ENCODE measurements around the gene STAT3. TPM values are rescaled to one million over a fixed set of nuclear protein-coding genes. Genes with fewer than 3 reads are reported as not detected.

The STAT3 gene
- total and polyA plus RNA-seq, 4 donors, result 34.1 to 297 (median 178) TPM

GRCh38 chr17:42274812-42275526 lies 113.3 kb downstream of the STAT3 start:
- WGBS, 2 donors, result 13 to 15% methylated on average over 13 of the region's 13 CpGs

GRCh38 chr17:42274253-42274542 lies 114.0 kb downstream of the STAT3 start:
- H3K27ac ChIP-seq (ENCODE audit: low read depth in 1 of 2, low read length in 2 of 2), result no peak overlapping the region
- WGBS, 2 donors, result 95 to 96% methylated on average over 3 of the region's 3 CpGs
- ATAC-seq (ENCODE audit: low FRiP score) (no peak), DNase-seq (no peak)
- H3K4me3 ChIP-seq (ENCODE audit: low read length in 2 of 2), result no peak overlapping the region
- intact Hi-C loops (cut with DNase I), result no loop called here
- no peaks in the 10 kb centered on the region for H3K9me3 ChIP-seq (ENCODE audit: control insufficient read depth, low read length)
- no peaks in the 10 kb centered on the region for H3K36me3 ChIP-seq (ENCODE audit: control insufficient read depth in 1 of 2, insufficient read depth in 2 of 2, low read length in 1 of 2)
- H3K27me3 ChIP-seq (ENCODE audit: control insufficient read depth in 1 of 2, insufficient read depth in 2 of 2, low read length in 1 of 2), result no peaks in the 10 kb centered on the region
- peaks cover 0 to 4% of the 10 kb centered on the region in 2 donors for H3K4me1 ChIP-seq (ENCODE audit: control insufficient read depth in 1 of 2, insufficient read depth in 2 of 2, low read length in 2 of 2)

More at GRCh38 chr17:42274812-42275526, 113.3 kb downstream of the STAT3 start:
- no peak overlapping the region for H3K27ac ChIP-seq (ENCODE audit: low read depth in 1 of 2, low read length in 2 of 2)
- H3K27me3 ChIP-seq (ENCODE audit: control insufficient read depth in 1 of 2, insufficient read depth in 2 of 2, low read length in 1 of 2), result no peaks in the 10 kb centered on the region
- H3K4me1 ChIP-seq (ENCODE audit: control insufficient read depth in 1 of 2, insufficient read depth in 2 of 2, low read length in 2 of 2), result peaks cover 0 to 4% of the 10 kb centered on the region in 2 donors
- H3K36me3 ChIP-seq (ENCODE audit: control insufficient read depth in 1 of 2, insufficient read depth in 2 of 2, low read length in 1 of 2), result no peaks in the 10 kb centered on the region
- H3K9me3 ChIP-seq (ENCODE audit: control insufficient read depth, low read length), result no peaks in the 10 kb centered on the region
- intact Hi-C loops (cut with DNase I), result no loop called here
- DNase-seq, result no peak
- H3K4me3 ChIP-seq (ENCODE audit: low read length in 2 of 2), result peak overlapping the region; percentile 69 to 95
- peak; percentile 29 for ATAC-seq (ENCODE audit: low FRiP score)

DNA sequence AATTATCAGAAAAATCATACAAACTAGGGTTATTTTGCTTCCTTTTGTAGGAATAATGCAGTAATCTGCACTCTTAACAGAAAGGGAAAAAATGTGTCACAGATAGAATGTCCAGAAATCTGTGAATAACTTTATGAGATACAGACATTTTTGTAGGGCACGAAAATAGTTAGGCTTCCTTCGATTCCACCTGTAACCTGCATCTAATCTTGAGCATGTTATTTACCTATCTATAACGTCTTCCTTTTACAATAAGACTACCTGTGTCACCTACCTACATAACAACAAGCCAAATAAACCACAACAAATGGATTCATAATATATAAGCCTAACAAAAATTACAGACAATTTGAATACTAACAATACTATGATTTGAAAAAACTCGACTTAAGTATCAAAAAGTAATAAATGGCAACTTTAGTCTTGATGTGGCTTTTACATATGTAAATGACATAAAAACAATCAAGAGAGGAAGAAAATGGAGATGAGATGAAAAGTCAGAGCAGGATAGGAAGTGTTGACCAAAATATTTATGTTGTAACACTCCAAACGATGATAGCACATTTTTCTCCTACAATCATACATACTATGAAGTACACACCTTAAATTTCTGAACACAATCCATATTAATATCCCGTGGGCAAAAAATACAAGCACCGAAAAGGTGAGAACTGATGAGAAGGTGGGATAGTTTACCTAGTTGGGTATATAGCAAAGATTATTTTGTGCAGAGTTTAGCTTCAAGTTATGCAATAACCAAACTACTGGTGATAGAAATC lies 114.6 kb downstream of the STAT3 start:
- no peaks in the 10 kb centered on the region for H3K9me3 ChIP-seq (ENCODE audit: control insufficient read depth, low read length)
- H3K27ac ChIP-seq (ENCODE audit: low read depth in 1 of 2, low read length in 2 of 2), result no peak overlapping the region
- DNase-seq (no peak), ATAC-seq (ENCODE audit: low FRiP score) (no peak)
- no peaks in the 10 kb centered on the region for H3K36me3 ChIP-seq (ENCODE audit: control insufficient read depth in 1 of 2, insufficient read depth in 2 of 2, low read length in 1 of 2)
- H3K4me1 ChIP-seq (ENCODE audit: control insufficient read depth in 1 of 2, insufficient read depth in 2 of 2, low read length in 2 of 2), result peaks cover 0 to 4% of the 10 kb centered on the region in 2 donors
- 73 to 80% methylated on average over 7 of the region's 7 CpGs for WGBS, 2 donors
- no peaks in the 10 kb centered on the region for H3K27me3 ChIP-seq (ENCODE audit: control insufficient read depth in 1 of 2, insufficient read depth in 2 of 2, low read length in 1 of 2)
- intact Hi-C loops (cut with DNase I), result no loop called here
- H3K4me3 ChIP-seq (ENCODE audit: low read length in 2 of 2), result no peak overlapping the region

DNA sequence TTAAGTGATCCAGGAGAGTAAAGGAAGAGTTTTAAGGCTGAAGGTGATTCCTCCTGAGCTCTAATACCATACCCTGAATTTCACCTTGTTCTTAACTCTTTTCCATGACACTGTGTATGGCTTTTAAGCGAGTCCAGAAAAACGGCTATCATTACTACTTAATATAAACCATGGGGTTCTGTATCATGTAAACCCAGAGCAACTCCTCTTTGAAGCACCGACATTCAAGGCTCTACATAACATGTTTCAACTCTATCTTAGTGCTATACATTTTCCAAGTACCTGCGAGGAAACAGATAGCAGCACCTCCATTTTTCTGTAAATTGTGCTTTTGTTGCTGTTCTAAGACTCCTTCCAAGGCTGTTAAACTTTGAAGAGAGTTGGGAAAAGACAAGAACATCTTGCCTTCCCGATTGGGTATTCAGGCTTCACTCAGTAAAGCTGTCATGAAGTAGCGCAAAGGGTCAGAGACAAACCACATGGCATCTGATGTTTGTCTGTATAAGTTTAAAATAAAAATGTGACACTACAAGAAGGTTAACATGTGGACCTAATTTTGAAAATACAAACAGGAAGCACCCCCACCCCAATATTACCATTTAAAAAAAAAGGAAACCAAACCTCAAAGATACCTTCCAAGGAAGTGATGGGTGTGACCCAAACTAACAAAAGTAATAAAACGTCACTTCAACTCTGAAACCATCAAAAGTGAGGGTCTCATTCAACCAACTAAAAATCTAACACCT lies 115.9 kb downstream of the STAT3 start:
- Histone ChIP-seq H3K27me3 (ENCODE audit: control insufficient read depth in 1 of 2, insufficient read depth in 2 of 2, low read length in 1 of 2) (no peaks in the 10 kb centered on the region), H3K27ac (ENCODE audit: low read depth in 1 of 2, low read length in 2 of 2) (no peak overlapping the region), H3K4me1 (ENCODE audit: control insufficient read depth in 1 of 2, insufficient read depth in 2 of 2, low read length in 2 of 2) (peaks cover 0 to 4% of the 10 kb centered on the region in 2 donors), H3K9me3 (ENCODE audit: control insufficient read depth, low read length) (no peaks in the 10 kb centered on the region), H3K36me3 (ENCODE audit: control insufficient read depth in 1 of 2, insufficient read depth in 2 of 2, low read length in 1 of 2) (no peaks in the 10 kb centered on the region), H3K4me3 (ENCODE audit: low read length in 2 of 2) (no peak overlapping the region)
- no peak for DNase-seq
- WGBS, 2 donors, result 83 to 88% methylated on average over 7 of the region's 7 CpGs
- no peak for ATAC-seq (ENCODE audit: low FRiP score)
- intact Hi-C loops (cut with DNase I), result no loop called here

GRCh38 chr17:42271779-42272035 lies 116.5 kb downstream of the STAT3 start:
- Histone ChIP-seq H3K4me3 (ENCODE audit: low read length in 2 of 2) (no peak overlapping the region), H3K36me3 (ENCODE audit: control insufficient read depth in 1 of 2, insufficient read depth in 2 of 2, low read length in 1 of 2) (no peaks in the 10 kb centered on the region), H3K9me3 (ENCODE audit: control insufficient read depth, low read length) (no peaks in the 10 kb centered on the region), H3K4me1 (ENCODE audit: control insufficient read depth in 1 of 2, insufficient read depth in 2 of 2, low read length in 2 of 2) (peaks cover 0 to 4% of the 10 kb centered on the region in 2 donors), H3K27ac (ENCODE audit: low read depth in 1 of 2, low read length in 2 of 2) (no peak overlapping the region), H3K27me3 (ENCODE audit: control insufficient read depth in 1 of 2, insufficient read depth in 2 of 2, low read length in 1 of 2) (no peaks in the 10 kb centered on the region)
- ATAC-seq (ENCODE audit: low FRiP score) (no peak), DNase-seq (no peak)
- intact Hi-C loops (cut with DNase I), result no loop called here

- Histone ChIP-seq H3K9me3 (ENCODE audit: control insufficient read depth, low read length) (no peaks in the 10 kb centered on the region), H3K4me1 (ENCODE audit: control insufficient read depth in 1 of 2, insufficient read depth in 2 of 2, low read length in 2 of 2) (peaks cover 0 to 4% of the 10 kb centered on the region in 2 donors), H3K4me3 (ENCODE audit: low read length in 2 of 2) (no peak overlapping the region), H3K27me3 (ENCODE audit: control insufficient read depth in 1 of 2, insufficient read depth in 2 of 2, low read length in 1 of 2) (no peaks in the 10 kb centered on the region), H3K36me3 (ENCODE audit: control insufficient read depth in 1 of 2, insufficient read depth in 2 of 2, low read length in 1 of 2) (no peaks in the 10 kb centered on the region), H3K27ac (ENCODE audit: low read depth in 1 of 2, low read length in 2 of 2) (no peak overlapping the region)
- ATAC-seq (ENCODE audit: low FRiP score) (no peak), DNase-seq (no peak)
- 79 to 86% methylated on average over 3 of the region's 3 CpGs for WGBS, 2 donors
- intact Hi-C loops (cut with DNase I), result no loop called here
Measured at GRCh38 chr17:42271006-42271778, 117.0 kb downstream of the STAT3 start.

- ATAC-seq (ENCODE audit: low FRiP score) (no peak), DNase-seq (no peak)
- H3K9me3 ChIP-seq (ENCODE audit: control insufficient read depth, low read length), result no peaks in the 10 kb centered on the region
- intact Hi-C loops (cut with DNase I), result no loop called here
- WGBS, 2 donors, result 66 to 68% methylated on average over 6 of the region's 6 CpGs
- no peaks in the 10 kb centered on the region for H3K36me3 ChIP-seq (ENCODE audit: control insufficient read depth in 1 of 2, insufficient read depth in 2 of 2, low read length in 1 of 2)
- no peak overlapping the region for H3K4me3 ChIP-seq (ENCODE audit: low read length in 2 of 2)
- H3K27me3 ChIP-seq (ENCODE audit: control insufficient read depth in 1 of 2, insufficient read depth in 2 of 2, low read length in 1 of 2), result no peaks in the 10 kb centered on the region
- H3K4me1 ChIP-seq (ENCODE audit: control insufficient read depth in 1 of 2, insufficient read depth in 2 of 2, low read length in 2 of 2), result peaks cover 0 to 4% of the 10 kb centered on the region in 2 donors
- H3K27ac ChIP-seq (ENCODE audit: low read depth in 1 of 2, low read length in 2 of 2), result no peak overlapping the region
Measured at GRCh38 chr17:42270596-42270995, 117.6 kb downstream of the STAT3 start.

GRCh38 chr17:42270170-42270535 lies 118.1 kb downstream of the STAT3 start:
- Histone ChIP-seq H3K27ac (ENCODE audit: low read depth in 1 of 2, low read length in 2 of 2) (no peak overlapping the region), H3K9me3 (ENCODE audit: control insufficient read depth, low read length) (no peaks in the 10 kb centered on the region), H3K4me3 (ENCODE audit: low read length in 2 of 2) (no peak overlapping the region), H3K27me3 (ENCODE audit: control insufficient read depth in 1 of 2, insufficient read depth in 2 of 2, low read length in 1 of 2) (no peaks in the 10 kb centered on the region), H3K4me1 (ENCODE audit: control insufficient read depth in 1 of 2, insufficient read depth in 2 of 2, low read length in 2 of 2) (peaks cover 0 to 4% of the 10 kb centered on the region in 2 donors), H3K36me3 (ENCODE audit: control insufficient read depth in 1 of 2, insufficient read depth in 2 of 2, low read length in 1 of 2) (no peaks in the 10 kb centered on the region)
- no peak for DNase-seq
- intact Hi-C loops (cut with DNase I), result no loop called here
- WGBS, 2 donors, result 67 to 76% methylated on average over 4 of the region's 4 CpGs
- ATAC-seq (ENCODE audit: low FRiP score), result no peak

Data from aorta (tissue), 5 donors.